K562 treated with DMSO at 1 percent for 24 hours (cell line): ENCODE measurements around the gene NIN. TPM values are rescaled to one million over a fixed set of nuclear protein-coding genes. Genes with fewer than 3 reads are reported as not detected.

ENCODE experiments used
- total RNA-seq: library from RNA; unstranded; fragments of 300-600 nt; gene quantifications from 2 replicates; pipeline ENCODE4 v1.2.3, GENCODE V29; 2022; ENCODE audit warnings: low read depth; ENCODE audit not compliant: insufficient read depth

NIN gene
- 2.6 and 3.5 TPM in 2 replicates for total RNA-seq

GRCh38 chr14:50830932-50831725 lies at the start of gene NIN:
TSS of gene NIN (minus strand) at chr14:50831162. CDS start at chr14:50822056, 9,106 bp downstream.

GRCh38 chr14:50871914-50872732 lies 41.2 kb upstream of the NIN start, which contains the start of gene ABHD12B:
TSS of gene ABHD12B (plus strand) at chr14:50872053. CDS start at chr14:50872175, 122 bp downstream.

Other genes with a start within 250 kb of the NIN start
- gene SAV1, start 162.9 kb downstream of the NIN start, total RNA-seq, result 12.3 and 14.9 TPM in 2 replicates
- not detected in 2 replicates for gene ABHD12B, start 40.9 kb upstream of the NIN start, total RNA-seq
- gene PYGL, start 113.3 kb upstream of the NIN start, total RNA-seq, result 33.0 and 33.2 TPM in 2 replicates